OCI-LY7 (cell line): ENCODE results near the gene GNG14. TPM values are rescaled to one million over a fixed set of nuclear protein-coding genes. Genes with fewer than 3 reads are reported as not detected.
A peak's percentile ranks its signal among the peaks of the same experiment; 100 is the strongest.

ENCODE experiments used
- BruUV-seq: library from RNA; stranded (reverse); fragments of 400-500 nt; replicated peaks from 2 replicates; lab custom pipeline; 2021; lab: Mats Ljungman, UMichigan
- CTCF ChIA-PET: fragments of 300-600 bp; sonication (Branson Sonifier 250); formaldehyde crosslinking; loops from one replicate; lab custom pipeline; 2022; ENCODE audit warnings: antibody characterized with exemption; ENCODE audit not compliant: unreplicated experiment; lab: Charles Lee
- POLR2A ChIA-PET: fragments of 300-600 bp; sonication (Branson Sonifier 250); formaldehyde crosslinking; loops from one replicate; lab custom pipeline; 2022; ENCODE audit warnings: antibody characterized with exemption; lab: Charles Lee
- DNase-seq: peaks from one replicate; pipeline ENCODE4 v3.0.0-alpha.2; 2015; ENCODE audit warnings: low spot score
- H2AFZ ChIP-seq: fragments of 200-600 bp; sonication (generic), shearing (Covaris generic); 2 replicates; pipeline ENCODE4 v1.6.1; 2014; ENCODE audit warnings: mild to moderate bottlenecking, antibody characterized with exemption, low read length, moderate library complexity
- H3K27ac ChIP-seq: fragments of 200-600 bp; sonication (generic); 2 replicates; pipeline ENCODE4 v1.5.1; 2014; ENCODE audit warnings: mixed run types, low read depth, mild to moderate bottlenecking, moderate library complexity, low read length, inconsistent platforms; ENCODE audit not compliant: poor library complexity, severe bottlenecking
- H3K36me3 ChIP-seq: fragments of 200-600 bp; sonication (generic); 2 replicates; pipeline ENCODE4 v1.6.1; 2014; ENCODE audit warnings: mild to moderate bottlenecking, antibody characterized with exemption, low read length, moderate library complexity, mixed read lengths; ENCODE audit not compliant: insufficient read depth
- H3K4me1 ChIP-seq: fragments of 200-600 bp; sonication (generic); 2 replicates; pipeline ENCODE4 v1.5.1; 2014; ENCODE audit warnings: mild to moderate bottlenecking, low read length; ENCODE audit not compliant: insufficient read depth, poor library complexity, severe bottlenecking
- H3K4me2 ChIP-seq: fragments of 200-600 bp; sonication (generic); 2 replicates; pipeline ENCODE4 v1.6.1; 2014; ENCODE audit warnings: mild to moderate bottlenecking, low read length
- H3K4me3 ChIP-seq: fragments of 200-600 bp; sonication (generic); 2 replicates; pipeline ENCODE4 v1.5.1; 2014; ENCODE audit warnings: mild to moderate bottlenecking, low read depth, low read length; ENCODE audit not compliant: poor library complexity, severe bottlenecking
- H3K79me2 ChIP-seq: fragments of 200-600 bp; sonication (generic); 2 replicates; pipeline ENCODE4 v1.6.1; 2016; ENCODE audit warnings: low read depth, mild to moderate bottlenecking, low read length, moderate library complexity, mixed read lengths; ENCODE audit not compliant: insufficient read depth
- H3K9me2 ChIP-seq: fragments of 200-600 bp; sonication (generic); 2 replicates; pipeline ENCODE4 v1.6.1; 2016; ENCODE audit warnings: mild to moderate bottlenecking, low read length, mixed read lengths; ENCODE audit not compliant: insufficient read depth
- H3K9me3 ChIP-seq: fragments of 200-600 bp; sonication (generic); 2 replicates; pipeline ENCODE4 v1.6.1; 2014; ENCODE audit warnings: mild to moderate bottlenecking, mixed run types, low read length, mixed read lengths
- H4K20me1 ChIP-seq: fragments of 200-600 bp; sonication (generic); 2 replicates; pipeline ENCODE4 v1.6.1; 2014; ENCODE audit warnings: mild to moderate bottlenecking, antibody characterized with exemption, low read length, moderate library complexity, mixed read lengths; ENCODE audit not compliant: insufficient read depth
- EZH2phosphoT487 ChIP-seq: fragments of 200-600 bp; sonication (generic); IDR thresholded peaks from 2 replicates; pipeline ENCODE4 v1.6.1; 2018; ENCODE audit warnings: low read depth, borderline replicate concordance, mild to moderate bottlenecking, mixed run types, antibody characterized with exemption, low read length, moderate library complexity, mixed read lengths
- intact Hi-C: fragments of 100-400 bp; cut with micrococcal nuclease; formaldehyde crosslinking; loops from one replicate; pipeline ENCODE4 v1.10.0; 2022; ENCODE audit not compliant: unreplicated experiment
- small RNA-seq: library from RNA; depleted of rRNA; stranded (forward); fragments of <200 nt; gene quantifications from one replicate; pipeline ENCODE3, GENCODE V24; 2014
- total RNA-seq, 2 experiments: library from RNA; depleted of rRNA in 1 of 2; stranded (reverse); fragments of >200 nt in 1 of 2; shearing (Covaris generic) in 1 of 2; gene quantifications; 2 replicates each; pipeline ENCODE4 v1.2.3, GENCODE V29; 2014 to 2022
- TF ChIP-seq, protein P1 (sequence below): fragments of 200-600 bp; sonication (generic); conservative IDR thresholded peaks from 2 replicates; pipeline ENCODE4 v1.5.1; 2014; ENCODE audit warnings: mild to moderate bottlenecking, antibody characterized with exemption, low read length, moderate library complexity, mixed read lengths

The GNG14 gene
- total RNA-seq, 2 experiments from 2014 or later = 0.93 TPM; not detected in 1

DNA sequence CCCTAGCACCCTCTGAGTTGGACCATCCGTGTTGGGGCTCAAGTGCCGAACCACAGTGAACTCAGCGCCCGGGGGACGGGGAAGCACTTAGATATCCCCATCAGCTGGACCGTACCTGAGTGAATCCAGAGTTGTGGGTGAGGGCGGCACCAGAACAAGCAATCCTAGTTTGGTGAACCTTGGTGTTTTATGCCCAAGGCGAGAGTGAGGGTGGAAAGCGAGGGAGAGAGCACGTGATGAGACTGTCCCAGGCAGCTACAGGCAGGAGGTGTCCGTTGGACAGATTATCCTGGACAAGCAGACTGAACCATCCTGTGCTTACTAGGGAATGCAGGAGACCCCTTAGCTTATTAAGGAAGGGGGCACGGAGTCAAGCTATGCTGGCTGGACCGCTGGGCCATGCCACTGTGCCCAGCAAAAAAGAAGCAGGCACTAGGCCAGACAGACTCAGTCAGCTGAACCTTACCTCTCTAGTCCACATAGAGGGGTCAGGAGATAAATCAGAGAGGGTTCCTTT is 50.1 kb downstream of the GNG14 start:
- intact Hi-C loops = no loop called here
- Histone ChIP-seq H3K36me3 (peaks cover 22% of the 10 kb centered on the region; the same call in 1 of the 2 replicates), H4K20me1 (peaks cover 4% of the 10 kb centered on the region), H3K4me3 (peak overlapping the region; percentile 89), H3K4me2 (peak overlapping the region; percentile 92), H2AFZ (peak overlapping the region; percentile 78; the same call in 1 of the 2 replicates), H3K27ac (peak overlapping the region; percentile 51), H3K79me2 (peaks cover 28% of the 10 kb centered on the region), H3K9me2 (no peaks in the 10 kb centered on the region), H3K9me3 (no peaks in the 10 kb centered on the region), H3K4me1 (peaks cover 24% of the 10 kb centered on the region)
- ChIA-PET POLR2A (interaction anchor here (0.5 to 1.1 kb wide), 3 partner anchors 41 to 55 kb away, joined by 4 read pairs; partner anchors contain the start of gene FBXW9), CTCF (no interaction called here)
- TF ChIP-seq EZH2phosphoT487 = no peak
- TF ChIP-seq, protein P1, sequence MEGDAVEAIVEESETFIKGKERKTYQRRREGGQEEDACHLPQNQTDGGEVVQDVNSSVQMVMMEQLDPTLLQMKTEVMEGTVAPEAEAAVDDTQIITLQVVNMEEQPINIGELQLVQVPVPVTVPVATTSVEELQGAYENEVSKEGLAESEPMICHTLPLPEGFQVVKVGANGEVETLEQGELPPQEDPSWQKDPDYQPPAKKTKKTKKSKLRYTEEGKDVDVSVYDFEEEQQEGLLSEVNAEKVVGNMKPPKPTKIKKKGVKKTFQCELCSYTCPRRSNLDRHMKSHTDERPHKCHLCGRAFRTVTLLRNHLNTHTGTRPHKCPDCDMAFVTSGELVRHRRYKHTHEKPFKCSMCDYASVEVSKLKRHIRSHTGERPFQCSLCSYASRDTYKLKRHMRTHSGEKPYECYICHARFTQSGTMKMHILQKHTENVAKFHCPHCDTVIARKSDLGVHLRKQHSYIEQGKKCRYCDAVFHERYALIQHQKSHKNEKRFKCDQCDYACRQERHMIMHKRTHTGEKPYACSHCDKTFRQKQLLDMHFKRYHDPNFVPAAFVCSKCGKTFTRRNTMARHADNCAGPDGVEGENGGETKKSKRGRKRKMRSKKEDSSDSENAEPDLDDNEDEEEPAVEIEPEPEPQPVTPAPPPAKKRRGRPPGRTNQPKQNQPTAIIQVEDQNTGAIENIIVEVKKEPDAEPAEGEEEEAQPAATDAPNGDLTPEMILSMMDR = no peak
- no TSS peak for BruUV-seq
- DNase-seq = no peak

Small RNAs within 50 kb of the gene (small RNA-seq; reads per million reads assigned to genes)
- 21.2 reads per million, percentile 97 among the genes with 10 or more reads in this experiment for gene SNORD41

Other genes starting within 250 kb of the GNG14 start
- gene ZNF443, start 247.0 kb upstream of the GNG14 start, total RNA-seq (2014; rRNA removed; shearing (Covaris generic)) = 2.3 and 2.6 TPM in 2 replicates
- gene ZNF443, start 247.0 kb upstream of the GNG14 start, total RNA-seq (2022) = 4.5 and 4.6 TPM in 2 replicates
- gene ZNF709, start 203.2 kb upstream of the GNG14 start, total RNA-seq (2014; rRNA removed; shearing (Covaris generic)) = 3.4 and 5.3 TPM in 2 replicates
- 4.6 TPM in 2 replicates for gene ZNF709, start 203.2 kb upstream of the GNG14 start, total RNA-seq (2022)
- gene ZNF564, start 136.5 kb upstream of the GNG14 start, total RNA-seq (2014; rRNA removed; shearing (Covaris generic)) = 6.6 and 8.0 TPM in 2 replicates
- gene ZNF564, start 136.5 kb upstream of the GNG14 start, total RNA-seq (2022) = 13.1 and 16.5 TPM in 2 replicates
- 6.3 and 8.6 TPM in 2 replicates for gene ZNF490, start 77.2 kb upstream of the GNG14 start, total RNA-seq (2014; rRNA removed; shearing (Covaris generic))
- gene ZNF490, start 77.2 kb upstream of the GNG14 start, total RNA-seq (2022) = 8.1 and 11.2 TPM in 2 replicates
- 5.3 and 7.8 TPM in 2 replicates for gene ZNF791, start 77.1 kb upstream of the GNG14 start, total RNA-seq (2014; rRNA removed; shearing (Covaris generic))
- 17.1 and 18.2 TPM in 2 replicates for gene ZNF791, start 77.1 kb upstream of the GNG14 start, total RNA-seq (2022)
- 18.3 and 29.1 TPM in 2 replicates for gene MAN2B1, start 21.3 kb upstream of the GNG14 start, total RNA-seq (2014; rRNA removed; shearing (Covaris generic))
- 88.2 and 88.7 TPM in 2 replicates for gene MAN2B1, start 21.3 kb upstream of the GNG14 start, total RNA-seq (2022)
- 17.0 and 21.1 TPM in 2 replicates for gene WDR83, start 21.2 kb upstream of the GNG14 start, total RNA-seq (2014; rRNA removed; shearing (Covaris generic))
- gene WDR83, start 21.2 kb upstream of the GNG14 start, total RNA-seq (2022) = 14.0 and 15.9 TPM in 2 replicates
- gene DHPS, start 6.1 kb upstream of the GNG14 start, total RNA-seq (2014; rRNA removed; shearing (Covaris generic)) = 91.2 and 102 TPM in 2 replicates
- 101 and 122 TPM in 2 replicates for gene DHPS, start 6.1 kb upstream of the GNG14 start, total RNA-seq (2022)
- gene FBXW9, start 8.6 kb downstream of the GNG14 start, total RNA-seq (2014; rRNA removed; shearing (Covaris generic)) = 10.6 and 11.5 TPM in 2 replicates
- 10.8 and 11.0 TPM in 2 replicates for gene FBXW9, start 8.6 kb downstream of the GNG14 start, total RNA-seq (2022)
- 42.6 and 47.3 TPM in 2 replicates for gene TNPO2, start 35.9 kb downstream of the GNG14 start, total RNA-seq (2014; rRNA removed; shearing (Covaris generic))
- gene TNPO2, start 35.9 kb downstream of the GNG14 start, total RNA-seq (2022) = 112 and 120 TPM in 2 replicates
- 322 and 336 TPM in 2 replicates for gene TRIR, start 46.7 kb downstream of the GNG14 start, total RNA-seq (2014; rRNA removed; shearing (Covaris generic))
- gene TRIR, start 46.7 kb downstream of the GNG14 start, total RNA-seq (2022) = 211 and 219 TPM in 2 replicates
- gene GET3, start 49.5 kb downstream of the GNG14 start, total RNA-seq (2014; rRNA removed; shearing (Covaris generic)) = 40.5 and 48.8 TPM in 2 replicates
- gene GET3, start 49.5 kb downstream of the GNG14 start, total RNA-seq (2022) = 29.1 and 34.3 TPM in 2 replicates
- 0.10 TPM in 1 of 2 replicates, not detected in the other for gene BEST2, start 63.8 kb downstream of the GNG14 start, total RNA-seq (2014; rRNA removed; shearing (Covaris generic))
- not detected in 2 replicates for gene BEST2, start 63.8 kb downstream of the GNG14 start, total RNA-seq (2022)
- 7.4 and 9.1 TPM in 2 replicates for gene HOOK2, start 87.6 kb downstream of the GNG14 start, total RNA-seq (2014; rRNA removed; shearing (Covaris generic))
- gene HOOK2, start 87.6 kb downstream of the GNG14 start, total RNA-seq (2022) = 28.8 and 29.4 TPM in 2 replicates
- gene JUNB, start 103.5 kb downstream of the GNG14 start, total RNA-seq (2014; rRNA removed; shearing (Covaris generic)) = 43.7 and 45.5 TPM in 2 replicates
- 31.8 TPM in 2 replicates for gene JUNB, start 103.5 kb downstream of the GNG14 start, total RNA-seq (2022)
- gene PRDX2, start 113.8 kb downstream of the GNG14 start, total RNA-seq (2014; rRNA removed; shearing (Covaris generic)) = 344 and 399 TPM in 2 replicates
- gene PRDX2, start 113.8 kb downstream of the GNG14 start, total RNA-seq (2022) = 345 and 357 TPM in 2 replicates
- gene THSD8, start 114.1 kb downstream of the GNG14 start, total RNA-seq (2014; rRNA removed; shearing (Covaris generic)) = not detected in 2 replicates
- 42.7 and 42.8 TPM in 2 replicates for gene THSD8, start 114.1 kb downstream of the GNG14 start, total RNA-seq (2022)
- gene RNASEH2A, start 118.6 kb downstream of the GNG14 start, total RNA-seq (2014; rRNA removed; shearing (Covaris generic)) = 115 and 130 TPM in 2 replicates
- 86.0 and 90.5 TPM in 2 replicates for gene RNASEH2A, start 118.6 kb downstream of the GNG14 start, total RNA-seq (2022)
- not detected in 2 replicates for gene RTBDN, start 146.6 kb downstream of the GNG14 start, total RNA-seq (2014; rRNA removed; shearing (Covaris generic))
- 0.94 and 1.2 TPM in 2 replicates for gene RTBDN, start 146.6 kb downstream of the GNG14 start, total RNA-seq (2022)
- 5.5 and 9.1 TPM in 2 replicates for gene MAST1, start 150.5 kb downstream of the GNG14 start, total RNA-seq (2014; rRNA removed; shearing (Covaris generic))
- gene MAST1, start 150.5 kb downstream of the GNG14 start, total RNA-seq (2022) = 21.1 and 23.4 TPM in 2 replicates
- 28.3 and 32.4 TPM in 2 replicates for gene DNASE2, start 193.5 kb downstream of the GNG14 start, total RNA-seq (2014; rRNA removed; shearing (Covaris generic))
- gene DNASE2, start 193.5 kb downstream of the GNG14 start, total RNA-seq (2022) = 32.8 and 33.7 TPM in 2 replicates
- gene KLF1, start 199.2 kb downstream of the GNG14 start, total RNA-seq (2014; rRNA removed; shearing (Covaris generic)) = 0.16 and 0.28 TPM in 2 replicates
- gene KLF1, start 199.2 kb downstream of the GNG14 start, total RNA-seq (2022) = not detected in 2 replicates
- gene GCDH, start 203.2 kb downstream of the GNG14 start, total RNA-seq (2014; rRNA removed; shearing (Covaris generic)) = 31.5 and 40.7 TPM in 2 replicates
- gene GCDH, start 203.2 kb downstream of the GNG14 start, total RNA-seq (2022) = 43.8 and 48.7 TPM in 2 replicates
- 6.8 and 8.7 TPM in 2 replicates for gene SYCE2, start 231.3 kb downstream of the GNG14 start, total RNA-seq (2014; rRNA removed; shearing (Covaris generic))
- 13.8 and 14.5 TPM in 2 replicates for gene SYCE2, start 231.3 kb downstream of the GNG14 start, total RNA-seq (2022)
- gene FARSA, start 245.7 kb downstream of the GNG14 start, total RNA-seq (2014; rRNA removed; shearing (Covaris generic)) = 96.1 and 135 TPM in 2 replicates
- 90.7 and 117 TPM in 2 replicates for gene FARSA, start 245.7 kb downstream of the GNG14 start, total RNA-seq (2022)